Sigmoid colon (tissue), 7 donors: ENCODE results near the gene ABHD8. TPM values are rescaled to one million over a fixed set of nuclear protein-coding genes. Genes with fewer than 3 reads are reported as not detected.
"Not testable (repeated sequence)": the region's sequence is repeated elsewhere in the genome, so short reads cannot be mapped to it uniquely, and the experiment has no call there.

ENCODE experiments used
- DNase-seq: peaks from one replicate; pipeline ENCODE4 v3.0.0-alpha.2; 2019
- H3K27ac ChIP-seq, 4 donors: fragments of 200-600 bp; sonication (generic); one replicate each; pipeline ENCODE4 v1.5.1; 2016 to 2019; ENCODE audit warnings: mild to moderate bottlenecking in 1 of 4
- H3K27me3 ChIP-seq, 3 donors: fragments of 200-600 bp; sonication (generic); one replicate each; pipeline ENCODE4 v1.5.1; 2019; ENCODE audit warnings: mild to moderate bottlenecking in 1 of 3
- H3K36me3 ChIP-seq, 4 donors: fragments of 200-600 bp; sonication (generic); one replicate each; pipeline ENCODE4 v1.5.1; 2016 to 2019
- H3K4me1 ChIP-seq, 4 donors: fragments of 200-600 bp; sonication (generic); one replicate each; pipeline ENCODE4 v1.5.1; 2017 to 2019
- H3K4me3 ChIP-seq, 4 donors: fragments of 200-600 bp; sonication (generic); one replicate each; pipeline ENCODE4 v1.5.1; 2017 to 2019; ENCODE audit warnings: mild to moderate bottlenecking in 2 of 4, moderate library complexity in 1 of 4
- H3K9me3 ChIP-seq, 4 donors: fragments of 200-600 bp in 3 of 4; sonication (generic) in 3 of 4; one replicate each; pipeline versions ENCODE4 v1.5.1 to v1.6.1; 2013 to 2019
- CTCF ChIP-seq, 4 experiments: fragments of 450-650 bp in 3 of 4; fragments of 200-600 bp in 1 of 4; IDR thresholded peaks; one replicate each; pipeline ENCODE4 v1.5.1; 2016 to 2019; ENCODE audit warnings: antibody characterized with exemption in 4 of 4, mild to moderate bottlenecking in 3 of 4, moderate library complexity in 2 of 4
- EP300 ChIP-seq, 4 donors: sonication (generic); formaldehyde crosslinking; IDR thresholded peaks; one replicate each; pipeline ENCODE4 v1.6.1; 2017; ENCODE audit warnings: antibody characterized with exemption in 4 of 4
- POLR2A ChIP-seq, 2 donors: fragments of 450-650 bp; IDR thresholded peaks; one replicate each; pipeline ENCODE4 v1.6.1; 2016; ENCODE audit warnings: antibody characterized with exemption in 2 of 2, mild to moderate bottlenecking in 2 of 2, moderate library complexity in 2 of 2
- POLR2AphosphoS5 ChIP-seq, 4 donors: sonication (generic); formaldehyde crosslinking; IDR thresholded peaks; one replicate each; pipeline ENCODE4 v1.6.1; 2017; ENCODE audit warnings: antibody characterized with exemption in 4 of 4
- WGBS, 2 donors: extraction: QIAGEN DNeasy Blood & Tissue Kit; methylation state at CpG; one replicate each; pipeline ENCODE4 v1.1.7; 2013; 5-methylcytosine and 5-hydroxymethylcytosine counted together
- intact Hi-C: fragments of 100-400 bp; cut with DNase I; formaldehyde crosslinking; loops from one replicate; pipeline ENCODE4 v1.15.1; 2023
- polyA plus RNA-seq, 3 donors: library from polyadenylated mRNA; stranded (reverse); fragments of 200-250 nt; gene quantifications; one replicate each; pipeline ENCODE4 v1.2.3, GENCODE V29; 2013
- total RNA-seq, 4 donors: library from RNA; depleted of rRNA; stranded (reverse); fragments of >200 nt; gene quantifications; one replicate each; pipeline ENCODE4 v1.1.0, GENCODE V29; 2016
- donor health status: healthy with polysubstance abuse.
- donor health status: Bipolar disorder and iron deficiency.
- donor health status: healthy.

The ABHD8 gene
- total and polyA plus RNA-seq, 7 donors: 4.2 to 21.9 (median 15.5) TPM

GRCh38 chr19:17300992-17301619, 2.1 kb downstream of the ABHD8 start:
- Histone ChIP-seq H3K4me1 (peaks cover 0 to 43% (median 37%) of the 10 kb centered on the region in 4 donors), H3K4me3 (no peak overlapping the region), H3K9me3 (peaks cover 0 to 3% (median 0%) of the 10 kb centered on the region in 4 donors), H3K27ac (no peak overlapping the region), H3K36me3 (peaks cover 0 to 31% (median 5%) of the 10 kb centered on the region in 4 donors), H3K27me3 (no peaks in the 10 kb centered on the region)
- TF ChIP-seq CTCF (IDR thresholded peaks at IDR 0.05): no peak
- no peak for TF ChIP-seq EP300 (IDR thresholded peaks at IDR 0.05)
- TF ChIP-seq POLR2A (IDR thresholded peaks at IDR 0.05): no peak
- no peak for DNase-seq
- 96 to 97% methylated on average over 51 of the region's 51 CpGs for WGBS, 2 donors
- intact Hi-C loops: no loop called here

- TF ChIP-seq EP300 (IDR thresholded peaks at IDR 0.05) (no peak), POLR2A (IDR thresholded peaks at IDR 0.05) (no peak), CTCF (IDR thresholded peaks at IDR 0.05) (no peak), POLR2AphosphoS5 (IDR thresholded peaks at IDR 0.05) (no peak)
- Histone ChIP-seq H3K36me3 (peaks cover 0 to 39% (median 8%) of the 10 kb centered on the region in 4 donors), H3K4me3 (no peak overlapping the region), H3K27me3 (no peaks in the 10 kb centered on the region), H3K9me3 (peaks cover 0 to 3% (median 0%) of the 10 kb centered on the region in 4 donors), H3K4me1 (peaks cover 0 to 24% (median 12%) of the 10 kb centered on the region in 4 donors), H3K27ac (no peak overlapping the region)
- intact Hi-C loops: no loop called here
- no peak for DNase-seq
- 94% methylated on average over 6 of the region's 6 CpGs for WGBS, 2 donors
Measured at GRCh38 chr19:17296976-17297375, 6.2 kb downstream of the ABHD8 start.

GRCh38 chr19:17296273-17296672, 7.0 kb downstream of the ABHD8 start:
- intact Hi-C loops: no loop called here
- peaks cover 0 to 22% (median 11%) of the 10 kb centered on the region in 4 donors for H3K4me1 ChIP-seq
- H3K27me3 ChIP-seq: no peaks in the 10 kb centered on the region
- TF ChIP-seq POLR2AphosphoS5 (IDR thresholded peaks at IDR 0.05): no peak
- TF ChIP-seq EP300 (IDR thresholded peaks at IDR 0.05): no peak
- no peak for TF ChIP-seq POLR2A (IDR thresholded peaks at IDR 0.05)
- no peak for DNase-seq
- H3K4me3 ChIP-seq: no peak overlapping the region
- no peak overlapping the region for H3K27ac ChIP-seq
- WGBS, 2 donors: 52 to 64% methylated on average over 4 of the region's 4 CpGs
- peaks cover 0 to 39% (median 8%) of the 10 kb centered on the region in 4 donors for H3K36me3 ChIP-seq
- H3K9me3 ChIP-seq: peaks cover 0 to 3% (median 0%) of the 10 kb centered on the region in 4 donors

GRCh38 chr19:17295551-17295950, 7.7 kb downstream of the ABHD8 start:
- H3K27me3 ChIP-seq, H3K27ac ChIP-seq, intact Hi-C loops, H3K4me3 ChIP-seq, H3K9me3 ChIP-seq, DNase-seq: not testable (repeated sequence)
- peaks cover 0 to 32% (median 6%) of the 10 kb centered on the region in 4 donors for H3K36me3 ChIP-seq
- peaks cover 0 to 14% (median 9%) of the 10 kb centered on the region in 4 donors for H3K4me1 ChIP-seq
- 96 to 97% methylated on average over 6 of the region's 6 CpGs for whole genome bisulfite sequencing, 2 donors

- H3K4me1 ChIP-seq: peaks cover 0 to 17% (median 14%) of the 10 kb centered on the region in 4 donors
- no peak for DNase-seq
- no peak for TF ChIP-seq POLR2AphosphoS5 (IDR thresholded peaks at IDR 0.05)
- no peak for TF ChIP-seq POLR2A (IDR thresholded peaks at IDR 0.05)
- TF ChIP-seq EP300 (IDR thresholded peaks at IDR 0.05): no peak
- TF ChIP-seq CTCF (IDR thresholded peaks at IDR 0.05): no peak
- peaks cover 0 to 3% (median 0%) of the 10 kb centered on the region in 4 donors for H3K9me3 ChIP-seq
- no peak overlapping the region for H3K27ac ChIP-seq
- no peak overlapping the region for H3K4me3 ChIP-seq
- intact Hi-C loops: loop anchor here (5.0 kb wide), 1 partner anchor 93 kb away; no protein-coding TSS in a partner anchor
- H3K27me3 ChIP-seq: no peaks in the 10 kb centered on the region
- 81 to 86% methylated on average over 48 of the region's 48 CpGs for WGBS, 2 donors
- peaks cover 0 to 30% (median 6%) of the 10 kb centered on the region in 4 donors for H3K36me3 ChIP-seq
Measured at GRCh38 chr19:17294051-17294891, 9.0 kb downstream of the ABHD8 start.
